K562 (cell line): Measurements from ENCODE around the gene EFEMP2. TPM values are rescaled to one million over a fixed set of nuclear protein-coding genes. Genes with fewer than 3 reads are reported as not detected.

Experiments
- CC2D1A ChIP-seq: fragments of 450-650 bp; IDR thresholded peaks from 2 replicates; pipeline ENCODE4 v1.6.1; 2017; ENCODE audit warnings: mild to moderate bottlenecking
- CHD7 ChIP-seq: fragments of 200-600 bp; sonication (generic); IDR thresholded peaks from one replicate; pipeline ENCODE4 v1.6.1; 2012; ENCODE audit warnings: mild to moderate bottlenecking, low read depth, low read length, inconsistent platforms
- ZFPM2 ChIP-seq: fragments of 250-450 bp; sonication (Bioruptor Pico); IDR thresholded peaks from 2 replicates; pipeline ENCODE4 v1.5.1; 2022; ENCODE audit warnings: mild to moderate bottlenecking
- ZNF174 ChIP-seq: fragments of 250-450 bp; sonication (Bioruptor Pico); IDR thresholded peaks from 2 replicates; pipeline ENCODE4 v1.4.0; 2020; ENCODE audit warnings: mild to moderate bottlenecking
- ZNF184 ChIP-seq: sonication (generic); formaldehyde crosslinking; IDR thresholded peaks from 2 replicates; pipeline ENCODE4 v1.5.0; 2020; ENCODE audit warnings: missing genetic modification reagents
- ZNF3 ChIP-seq: fragments of 250-450 bp; sonication (Bioruptor Pico); IDR thresholded peaks from 2 replicates; pipeline ENCODE4 v1.5.0; 2021; ENCODE audit warnings: mild to moderate bottlenecking, moderate library complexity
- ZNF551 ChIP-seq: fragments of 250-450 bp; sonication (Bioruptor Pico); IDR thresholded peaks from 2 replicates; pipeline ENCODE4 v1.5.0; 2021; ENCODE audit warnings: mild to moderate bottlenecking, moderate library complexity
- polyA plus RNA-seq, 8 experiments: library from polyadenylated mRNA; depleted of rRNA in 4 of 8; stranded (reverse) in 5 of 8; unstranded in 3 of 8; fragments of >200 nt; fragmentation: Nextera tagmentation in 2 of 8; fragmentation: Illumina TruSeq in 1 of 8; extraction: Ambion mirVana in 2 of 8; extraction: Trizol in 1 of 8; gene quantifications; 2 replicates each; pipeline versions ENCODE4 v1.2.1 to v1.2.3, GENCODE V29; 2011 to 2014; ENCODE audit warnings: inconsistent platforms in 1 of 8, missing spikeins in 1 of 8
- total RNA-seq, 7 experiments: library from RNA; depleted of rRNA in 6 of 7; stranded (reverse); fragments of >200 nt in 6 of 7; fragmentation: Illumina TruSeq in 2 of 7; extraction: Trizol in 2 of 7; gene quantifications; 2 replicates each; pipeline versions ENCODE4 v1.2.1 to v1.2.3, GENCODE V29; 2011 to 2021; ENCODE audit warnings: low replicate concordance in 1 of 7
- TF ChIP-seq, protein P1 (sequence below): fragments of 250-450 bp; sonication (Bioruptor Pico); IDR thresholded peaks from 2 replicates; pipeline ENCODE4 v1.5.0; 2021; ENCODE audit warnings: mild to moderate bottlenecking, borderline replicate concordance
- TF ChIP-seq, protein P2 (sequence below): fragments of 250-450 bp; sonication (Bioruptor Pico); IDR thresholded peaks from 2 replicates; pipeline ENCODE4 v1.8.0; 2022; ENCODE audit warnings: moderate library complexity, mild to moderate bottlenecking, inconsistent platforms

EFEMP2 gene
- total and polyA plus RNA-seq, 9 of the 15 experiments (the other 6 are each of a cell fraction or from before 2014, with no cell fraction given): 0.07 to 2.9 (median 0.69) TPM; not detected in 1

- no peak for TF ChIP-seq CHD7
- TF ChIP-seq, protein P1, sequence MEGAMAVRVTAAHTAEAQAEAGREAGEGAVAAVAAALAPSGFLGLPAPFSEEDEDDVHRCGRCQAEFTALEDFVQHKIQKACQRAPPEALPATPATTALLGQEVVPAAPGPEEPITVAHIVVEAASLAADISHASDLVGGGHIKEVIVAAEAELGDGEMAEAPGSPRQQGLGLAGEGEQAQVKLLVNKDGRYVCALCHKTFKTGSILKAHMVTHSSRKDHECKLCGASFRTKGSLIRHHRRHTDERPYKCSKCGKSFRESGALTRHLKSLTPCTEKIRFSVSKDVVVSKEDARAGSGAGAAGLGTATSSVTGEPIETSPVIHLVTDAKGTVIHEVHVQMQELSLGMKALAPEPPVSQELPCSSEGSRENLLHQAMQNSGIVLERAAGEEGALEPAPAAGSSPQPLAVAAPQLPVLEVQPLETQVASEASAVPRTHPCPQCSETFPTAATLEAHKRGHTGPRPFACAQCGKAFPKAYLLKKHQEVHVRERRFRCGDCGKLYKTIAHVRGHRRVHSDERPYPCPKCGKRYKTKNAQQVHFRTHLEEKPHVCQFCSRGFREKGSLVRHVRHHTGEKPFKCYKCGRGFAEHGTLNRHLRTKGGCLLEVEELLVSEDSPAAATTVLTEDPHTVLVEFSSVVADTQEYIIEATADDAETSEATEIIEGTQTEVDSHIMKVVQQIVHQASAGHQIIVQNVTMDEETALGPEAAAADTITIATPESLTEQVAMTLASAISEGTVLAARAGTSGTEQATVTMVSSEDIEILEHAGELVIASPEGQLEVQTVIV (CRISPR knock-in tag): no peak
- no peak for TF ChIP-seq ZFPM2
- no peak for TF ChIP-seq CC2D1A
- TF ChIP-seq ZNF184 (CRISPR knock-in tag): no peak
- TF ChIP-seq ZNF3 (CRISPR knock-in tag): no peak
- TF ChIP-seq ZNF551 (CRISPR knock-in tag): no peak
- TF ChIP-seq, protein P2, sequence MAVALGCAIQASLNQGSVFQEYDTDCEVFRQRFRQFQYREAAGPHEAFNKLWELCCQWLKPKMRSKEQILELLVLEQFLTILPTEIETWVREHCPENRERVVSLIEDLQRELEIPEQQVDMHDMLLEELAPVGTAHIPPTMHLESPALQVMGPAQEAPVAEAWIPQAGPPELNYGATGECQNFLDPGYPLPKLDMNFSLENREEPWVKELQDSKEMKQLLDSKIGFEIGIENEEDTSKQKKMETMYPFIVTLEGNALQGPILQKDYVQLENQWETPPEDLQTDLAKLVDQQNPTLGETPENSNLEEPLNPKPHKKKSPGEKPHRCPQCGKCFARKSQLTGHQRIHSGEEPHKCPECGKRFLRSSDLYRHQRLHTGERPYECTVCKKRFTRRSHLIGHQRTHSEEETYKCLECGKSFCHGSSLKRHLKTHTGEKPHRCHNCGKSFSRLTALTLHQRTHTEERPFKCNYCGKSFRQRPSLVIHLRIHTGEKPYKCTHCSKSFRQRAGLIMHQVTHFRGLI (CRISPR knock-in tag): no peak
- TF ChIP-seq ZNF174 (CRISPR knock-in tag): no peak
Observed at GRCh38 chr11:65900125-65900898, 27.7 kb upstream of the EFEMP2 start, which contains the start of gene FOSL1 (continued).
